HG02623 (cell line): ENCODE data around the gene LGALS9B.
"Not testable (repeated sequence)": the region's sequence is repeated elsewhere in the genome, so short reads cannot be mapped to it uniquely, and the experiment has no call there.

ENCODE experiments used
- ATAC-seq: cut with Tn5 transposase; IDR thresholded peaks from one replicate; pipeline ENCODE4 v1.9.1; 2021; ENCODE audit warnings: moderate library complexity; ENCODE audit not compliant: unreplicated experiment

LGALS9B gene

DNA sequence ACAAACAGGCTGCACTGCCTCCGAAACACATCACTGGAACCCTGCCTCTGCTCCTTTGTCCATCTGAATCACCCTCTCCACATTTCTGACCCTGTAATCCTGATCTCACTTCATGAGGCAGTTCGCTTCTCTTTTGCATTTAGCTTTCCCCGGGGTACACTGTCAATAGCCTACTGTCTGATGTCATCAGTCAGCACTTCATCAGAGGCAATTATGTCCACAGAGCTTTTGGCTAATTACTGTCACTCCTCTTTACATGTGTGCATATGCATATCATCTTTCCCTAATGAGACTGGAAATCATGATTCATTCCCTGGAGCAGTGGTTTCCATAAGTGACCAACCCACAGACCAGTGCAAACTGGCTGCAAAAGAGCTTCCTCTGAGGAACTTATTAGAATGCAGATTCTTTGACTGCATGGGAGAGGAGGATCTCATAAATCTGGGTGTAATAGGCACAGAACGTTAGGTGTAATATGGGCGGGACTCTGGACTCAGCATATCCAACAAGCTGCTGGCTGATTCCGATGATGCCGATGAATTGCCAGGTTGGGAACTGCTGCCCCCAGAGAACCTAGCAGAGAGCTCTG lies 49.8 kb downstream of the LGALS9B start:
- not testable (repeated sequence) for ATAC-seq

DNA sequence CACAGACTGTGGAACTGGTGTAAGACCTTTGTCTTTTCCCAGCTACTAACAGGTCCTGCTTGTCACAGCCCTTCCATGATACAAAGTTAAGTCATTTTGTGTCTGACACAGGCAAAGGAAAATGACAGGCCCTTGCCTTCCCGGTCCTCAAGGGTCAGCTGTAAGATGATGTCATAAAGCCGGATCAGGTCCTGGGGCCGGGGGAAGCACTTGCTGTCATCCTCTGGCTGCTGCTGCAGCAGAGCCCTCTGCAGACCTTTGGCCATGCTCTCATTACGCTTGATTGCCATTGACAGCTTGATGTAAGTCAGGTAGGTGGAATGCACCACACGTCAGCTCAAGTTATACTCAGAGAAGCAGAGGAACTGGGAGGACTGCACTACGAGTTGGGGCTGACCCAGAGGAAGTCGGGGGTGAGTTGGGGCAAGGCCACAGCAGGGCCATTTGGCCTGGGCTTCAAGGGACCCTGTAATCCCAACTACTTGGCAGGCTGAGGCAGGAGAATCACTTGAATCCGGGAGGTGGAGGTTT lies 50.9 kb downstream of the LGALS9B start:
- not testable (repeated sequence) for ATAC-seq

DNA sequence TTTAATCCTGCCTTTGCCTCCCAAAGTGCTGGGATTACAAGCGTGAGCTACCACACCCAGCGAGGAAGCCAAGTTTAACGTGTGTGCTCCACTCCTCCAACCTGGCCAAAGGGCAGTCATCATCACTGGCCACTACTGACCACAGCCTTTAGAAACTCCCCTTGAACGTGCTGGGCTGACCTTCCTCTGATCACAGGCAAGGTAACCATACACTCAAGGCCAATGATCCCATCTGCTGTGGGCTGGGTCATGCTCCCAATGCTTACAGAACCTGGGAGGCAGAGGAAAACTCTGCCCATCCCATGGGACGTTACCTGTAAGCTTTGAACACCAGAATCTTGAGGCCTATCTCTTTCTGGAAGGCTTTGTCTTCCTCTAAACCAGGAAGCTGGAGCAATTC lies 51.9 kb downstream of the LGALS9B start:
- not testable (repeated sequence) for ATAC-seq

DNA sequence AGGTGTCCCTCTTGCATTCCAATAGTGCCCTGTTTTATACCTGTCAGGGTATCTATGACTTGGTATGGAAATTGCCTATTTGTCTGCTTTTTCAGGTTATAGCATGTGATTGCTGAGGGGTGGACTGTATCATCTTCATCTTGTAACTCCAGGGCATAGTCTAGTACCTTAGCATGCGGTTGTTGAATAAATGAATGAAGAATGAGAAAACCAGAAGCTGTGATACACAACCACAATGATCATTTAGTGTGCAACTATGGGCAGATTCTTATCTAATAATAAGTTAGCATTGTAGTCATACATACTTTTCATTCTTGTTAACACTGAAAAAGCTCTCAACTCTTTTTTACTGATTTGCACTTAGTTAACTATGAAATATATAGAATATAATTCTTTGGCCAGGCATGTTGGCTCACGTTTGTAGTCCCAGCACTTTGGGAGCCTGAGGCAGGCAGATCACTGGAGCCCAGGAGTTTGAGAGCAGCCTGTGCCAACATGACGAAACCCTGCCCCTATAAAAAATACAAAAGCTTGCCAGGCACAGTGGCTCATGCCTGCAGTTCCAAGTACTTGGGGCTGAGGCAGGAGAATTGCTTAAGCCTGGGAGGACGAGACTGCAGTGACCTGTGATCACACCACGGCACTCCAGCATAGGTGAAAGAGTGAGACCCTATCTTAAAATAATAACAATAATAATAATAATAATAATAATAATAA lies 65.9 kb downstream of the LGALS9B start:
- ATAC-seq: not testable (repeated sequence)

DNA sequence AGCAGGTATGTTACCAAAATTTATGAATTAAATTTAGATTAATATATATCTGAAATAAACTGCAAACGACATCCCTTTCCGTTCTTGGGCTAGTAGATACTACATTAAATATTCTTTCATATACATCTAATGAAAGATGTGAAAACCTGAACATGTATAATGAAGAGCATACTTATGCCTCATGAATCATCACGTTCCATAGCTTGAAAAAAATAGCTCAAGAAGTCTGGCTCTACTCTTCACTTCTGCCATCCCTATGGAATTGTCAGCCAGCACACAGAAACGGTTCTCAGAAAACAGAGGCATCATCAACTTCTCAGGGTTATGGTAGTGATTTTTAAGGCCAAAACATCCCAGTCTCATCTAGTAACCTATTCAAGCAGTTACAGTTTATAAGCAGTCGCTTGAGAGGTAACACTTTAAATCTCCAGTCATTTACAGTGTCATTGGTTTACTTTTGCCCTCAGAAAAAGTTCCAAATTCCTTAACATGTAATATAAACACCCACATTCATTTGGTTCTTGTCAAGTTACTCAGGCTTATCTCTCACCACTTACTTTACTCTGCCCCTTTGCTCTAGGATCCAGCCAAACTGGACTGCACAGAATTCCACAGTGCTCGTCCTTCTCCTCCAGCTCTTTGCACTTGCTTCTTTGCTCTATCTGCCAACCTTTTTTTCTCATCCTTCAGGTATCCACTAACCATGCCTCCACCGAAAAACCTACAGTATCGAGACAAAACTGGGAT lies 66.6 kb downstream of the LGALS9B start:
- not testable (repeated sequence) for ATAC-seq
